GM19467 (cell line): ENCODE data around the gene LMTK2.

Source experiments
- ATAC-seq: cut with Tn5 transposase; IDR thresholded peaks from one replicate; pipeline ENCODE4 v1.9.1; 2021; ENCODE audit warnings: mild to moderate bottlenecking, moderate library complexity; ENCODE audit not compliant: unreplicated experiment

LMTK2 gene

DNA sequence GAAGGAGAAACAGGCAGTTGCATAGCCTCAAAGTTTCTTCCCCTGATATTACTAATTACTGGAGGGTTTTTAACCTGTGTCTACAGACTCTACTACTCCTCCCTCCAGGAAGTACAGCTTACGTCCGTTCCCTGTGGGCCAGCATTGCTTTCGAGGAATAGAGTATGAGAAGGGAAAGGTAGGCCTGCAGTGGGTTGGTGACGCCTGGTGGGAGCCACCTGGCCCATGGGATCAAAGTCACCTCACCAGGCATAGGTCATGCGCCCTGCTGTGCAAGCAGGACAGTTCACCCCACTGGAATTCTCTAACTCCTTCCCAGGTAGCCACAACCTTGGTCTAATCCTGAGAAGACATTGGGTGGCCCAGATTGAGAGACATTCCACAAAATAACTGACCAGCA, 29.8 kb downstream of the LMTK2 start:
- no peak for ATAC-seq

DNA sequence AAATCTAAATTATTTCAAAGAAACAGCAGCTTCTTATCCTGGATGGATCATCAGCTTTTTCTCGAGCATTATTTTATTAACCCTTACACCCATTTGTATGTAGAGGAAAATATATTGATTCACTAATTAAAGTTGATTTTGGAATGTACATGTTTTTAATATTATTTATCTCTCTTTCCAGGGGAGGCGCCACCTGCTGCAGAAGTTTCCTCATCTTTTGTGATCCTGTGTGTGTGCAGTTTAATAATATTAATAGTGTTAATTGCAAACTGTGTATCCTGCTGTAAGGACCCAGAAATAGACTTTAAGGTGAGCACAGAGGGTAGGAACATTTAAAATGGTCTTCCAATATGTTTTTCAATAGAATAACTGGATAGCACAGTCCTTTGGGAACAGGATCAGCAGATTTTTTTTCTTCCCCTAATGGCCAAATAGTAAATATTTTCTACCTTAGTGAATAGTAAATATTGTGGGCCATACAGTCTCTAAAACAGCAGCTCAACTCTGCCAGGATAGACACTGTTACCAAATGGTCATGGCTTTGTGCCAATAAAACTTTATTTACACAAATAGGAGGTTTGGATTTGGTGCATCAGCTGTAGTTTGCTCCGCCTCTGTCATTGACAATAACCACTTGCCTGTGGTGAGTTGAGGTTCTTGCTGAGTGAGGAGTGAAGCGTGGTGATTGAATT, 30.6 kb downstream of the LMTK2 start:
- no peak for ATAC-seq

DNA sequence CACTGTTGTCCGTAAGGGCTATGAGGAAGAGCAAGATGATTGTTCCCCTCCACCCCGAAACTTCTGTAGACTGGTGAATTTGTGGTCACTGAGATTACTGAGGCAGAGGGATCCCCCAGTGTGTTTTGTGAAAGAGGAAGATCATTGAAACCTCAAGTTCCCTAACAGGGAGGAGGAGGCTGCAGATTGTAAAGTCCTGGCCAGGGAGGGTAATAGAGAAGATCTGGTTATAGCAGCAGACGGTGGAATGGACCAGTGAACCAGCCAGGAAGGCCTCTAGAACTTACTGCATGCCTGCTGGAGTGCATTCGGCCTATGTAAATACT, 31.1 kb downstream of the LMTK2 start:
- peak; percentile 66 for ATAC-seq

DNA sequence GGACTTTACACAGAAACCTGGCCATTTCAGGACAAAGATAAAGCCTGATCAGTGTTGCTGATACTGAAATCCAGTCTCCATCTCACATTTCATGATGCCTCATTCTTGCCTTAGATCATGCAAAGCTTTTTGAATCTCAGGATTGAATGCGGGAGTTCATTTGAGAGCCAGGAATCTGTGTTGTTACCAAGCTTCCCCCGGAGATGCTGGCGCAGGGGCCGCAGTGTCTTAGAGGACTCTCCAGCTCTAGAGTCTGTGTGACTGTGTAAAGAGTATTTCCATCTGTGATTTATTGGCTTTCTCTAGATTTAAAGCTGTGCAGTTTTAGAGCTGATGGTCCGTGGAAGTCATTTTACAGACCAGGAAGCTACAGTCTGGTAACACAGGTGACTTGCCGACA, 32.0 kb downstream of the LMTK2 start:
- no peak for ATAC-seq

DNA sequence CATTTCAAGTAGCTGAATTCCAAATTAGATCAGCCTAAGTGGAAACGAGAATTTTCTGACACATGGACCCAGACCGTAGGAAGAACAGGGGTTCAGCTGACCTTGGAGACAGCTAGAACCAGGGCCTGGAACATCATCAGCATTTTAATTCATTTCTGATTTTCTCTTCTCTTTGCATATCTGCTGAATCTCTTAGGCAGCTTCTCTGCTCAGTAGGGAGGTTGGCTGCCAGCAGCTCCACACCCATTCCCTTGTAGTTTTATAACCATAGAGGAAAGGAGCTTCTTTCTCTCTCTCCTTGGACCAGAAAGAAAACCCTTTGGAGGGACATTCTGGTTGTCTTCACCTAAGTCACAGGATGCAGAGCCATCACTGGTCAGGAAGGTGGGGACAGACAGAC, 36.0 kb downstream of the LMTK2 start:
- ATAC-seq = no peak

DNA sequence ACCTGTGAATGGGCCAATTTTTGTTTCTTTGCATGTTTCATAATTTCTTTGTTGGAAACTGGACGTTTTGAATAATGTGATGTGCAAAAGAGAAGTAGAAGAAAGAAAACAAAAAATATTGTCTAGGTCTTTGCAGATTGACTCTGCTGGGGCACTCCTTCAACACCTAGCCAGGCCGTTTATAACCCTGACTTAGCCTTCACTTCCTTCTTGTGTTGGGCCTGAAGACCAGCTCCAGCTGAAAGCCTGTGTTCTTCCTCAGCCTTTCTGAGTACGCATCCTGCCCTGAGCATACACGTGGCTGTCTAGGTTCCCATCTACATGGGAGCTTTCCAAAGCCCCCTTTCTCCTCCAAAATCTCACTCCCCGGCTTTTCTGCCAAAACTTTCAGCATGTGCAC, 41.9 kb downstream of the LMTK2 start:
- ATAC-seq = no peak

DNA sequence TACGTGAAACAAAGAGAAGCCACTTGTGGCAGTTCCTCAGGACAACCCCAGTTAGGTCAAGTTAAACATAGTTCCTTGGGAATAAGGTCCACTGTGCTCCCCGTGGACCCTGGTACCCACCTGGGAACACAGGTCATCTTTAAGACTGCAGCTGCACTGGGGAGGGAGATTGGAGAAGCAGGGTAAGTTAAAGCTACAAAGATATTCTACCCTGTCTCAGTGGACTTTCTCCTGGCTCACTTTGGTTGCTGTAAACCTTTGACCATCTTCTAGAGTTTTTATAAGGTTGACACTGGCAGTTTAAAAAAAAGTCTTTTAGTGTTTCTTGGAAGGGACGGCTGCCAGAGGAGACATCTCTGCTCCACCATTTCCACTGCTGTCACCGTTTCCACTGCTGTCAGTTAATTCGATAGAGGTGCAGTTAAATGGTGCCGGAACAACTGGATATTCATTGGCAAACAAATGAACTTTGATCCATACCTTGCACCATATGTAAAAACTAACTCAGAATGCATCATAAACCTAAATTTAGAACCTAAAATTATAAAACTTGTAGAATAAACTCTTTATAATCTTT, 42.5 kb downstream of the LMTK2 start:
- ATAC-seq = no peak

DNA sequence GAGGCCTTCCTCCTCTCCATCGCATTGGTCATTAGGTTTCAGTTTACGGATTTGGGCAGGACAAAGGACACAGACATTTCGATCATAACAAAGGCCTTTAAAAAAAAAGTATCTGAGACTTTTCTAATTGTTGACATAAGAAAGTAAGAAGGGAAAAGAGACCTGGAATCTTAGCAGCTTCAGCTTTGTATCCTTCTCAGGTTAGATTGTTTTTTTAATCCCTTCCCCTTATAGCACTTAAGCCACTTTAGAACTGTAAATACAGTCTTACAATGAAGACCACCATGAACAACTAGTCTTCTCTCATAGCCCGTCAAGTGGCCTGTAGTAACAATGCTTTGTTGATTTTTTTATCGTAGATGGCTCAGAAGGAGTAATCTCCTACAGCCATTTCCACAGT, 45.2 kb downstream of the LMTK2 start:
- ATAC-seq = no peak

DNA sequence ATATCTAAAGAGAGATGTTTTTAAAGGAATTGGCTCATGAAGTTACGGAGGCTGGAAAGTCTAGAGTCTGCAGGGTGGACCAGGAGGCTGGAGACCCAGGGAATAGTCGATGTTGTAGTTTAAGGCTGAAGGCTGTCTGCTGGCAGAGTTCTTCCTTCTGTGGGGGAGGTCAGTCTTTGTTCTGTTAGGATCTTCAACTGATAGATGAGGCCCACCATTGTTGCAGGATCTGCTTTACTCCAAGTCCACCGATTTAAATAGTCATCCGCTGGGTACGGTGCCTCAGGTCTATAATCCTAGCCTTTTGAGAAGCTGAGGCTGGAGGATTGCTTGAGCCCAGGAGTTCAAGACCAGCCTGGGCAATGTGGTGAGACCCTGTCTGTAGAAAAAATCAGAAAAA, 50.0 kb downstream of the LMTK2 start:
- ATAC-seq = no peak

DNA sequence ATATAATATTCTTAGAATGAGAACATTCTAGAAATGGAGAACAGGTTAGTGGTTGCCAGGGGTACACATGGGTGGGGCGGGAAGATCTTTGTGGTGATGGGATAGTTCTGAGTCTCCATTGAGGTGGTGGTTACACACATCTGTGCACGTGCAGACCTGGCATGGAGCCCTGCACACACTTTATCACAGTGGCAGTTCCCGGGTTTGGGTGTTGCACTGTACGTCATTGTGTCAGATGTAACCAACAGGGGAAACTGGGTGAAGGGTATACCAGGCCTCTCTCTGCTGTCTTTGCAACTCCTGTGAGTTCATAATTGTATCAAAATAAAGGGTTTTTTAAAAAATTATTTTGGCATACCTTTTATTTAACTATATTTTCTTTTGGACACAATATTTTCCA, 51.1 kb downstream of the LMTK2 start:
- no peak for ATAC-seq

DNA sequence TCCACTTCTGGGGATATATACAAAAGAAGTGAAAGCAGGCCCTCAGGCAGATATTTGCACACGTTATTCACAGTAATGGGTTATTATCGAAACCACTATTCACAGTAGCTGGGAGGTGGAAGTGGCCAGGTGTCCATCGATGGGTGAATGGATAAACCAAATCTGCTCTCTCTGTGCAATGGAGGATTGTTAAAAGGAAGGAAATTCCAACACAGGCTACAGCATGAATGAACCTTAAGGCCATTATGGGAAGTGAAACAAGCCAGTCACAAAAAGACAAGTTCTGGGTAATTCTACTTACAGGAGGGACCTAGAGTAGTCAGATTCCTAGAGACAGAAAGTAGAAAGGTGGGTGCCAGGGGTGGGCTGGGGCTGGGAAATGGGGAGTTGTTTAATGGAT, 56.1 kb downstream of the LMTK2 start:
- ATAC-seq = no peak

DNA sequence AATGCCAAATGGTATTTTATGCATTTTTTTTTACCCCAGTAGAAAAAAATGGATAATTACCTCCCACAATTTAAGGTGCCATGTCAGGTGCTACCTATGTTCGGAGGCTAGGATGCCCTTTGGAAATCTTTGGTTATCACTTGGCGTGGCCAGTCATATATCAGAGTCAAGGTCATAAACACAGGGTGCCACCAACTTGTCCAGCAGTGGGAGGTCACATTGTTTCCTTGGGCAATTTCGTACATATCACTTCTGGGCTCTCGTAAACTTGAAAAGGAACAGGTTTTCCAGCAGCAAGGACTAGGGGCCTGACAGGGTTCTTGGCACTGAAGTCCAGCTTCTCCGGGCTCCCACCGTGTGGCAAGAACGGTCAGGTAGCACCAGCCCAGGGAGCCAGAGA, 56.6 kb downstream of the LMTK2 start:
- ATAC-seq = no peak

DNA sequence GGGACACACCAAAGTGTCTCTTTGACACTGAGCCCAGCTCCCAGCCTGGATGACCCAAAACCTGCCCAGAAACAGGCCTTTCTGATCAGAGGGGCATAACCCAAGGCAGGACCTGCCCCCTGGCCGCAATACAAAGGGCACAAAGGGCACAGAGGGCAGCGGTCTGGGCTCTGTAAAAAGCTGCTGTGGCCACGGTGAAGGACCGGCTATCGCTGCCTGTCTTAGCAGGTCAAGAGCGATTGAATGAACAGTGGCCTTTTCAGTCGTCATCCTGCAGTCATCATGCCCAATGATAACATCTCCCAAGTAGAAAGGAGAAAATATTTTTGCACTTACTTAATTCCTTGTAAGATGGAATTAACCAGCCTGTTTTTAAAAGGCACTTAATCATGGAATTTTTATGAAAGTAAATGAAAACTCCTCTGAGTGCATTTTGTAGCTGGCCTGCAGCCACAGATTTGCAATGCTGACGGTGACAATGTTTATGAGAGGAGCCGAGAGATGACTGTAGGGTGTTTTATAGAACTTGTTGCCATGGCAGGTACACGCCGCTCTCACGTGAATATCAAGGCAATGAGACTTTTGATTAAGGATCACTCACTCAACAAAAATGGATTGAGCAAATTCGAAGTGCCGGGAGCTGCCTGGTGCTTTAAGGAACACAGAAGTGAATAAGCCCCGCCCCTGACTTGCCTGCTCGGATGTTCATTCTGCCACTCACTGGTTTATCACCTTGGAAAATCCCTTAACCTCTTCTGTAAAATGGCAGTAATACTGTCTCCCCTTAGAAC, 57.2 kb downstream of the LMTK2 start:
- no peak for ATAC-seq

DNA sequence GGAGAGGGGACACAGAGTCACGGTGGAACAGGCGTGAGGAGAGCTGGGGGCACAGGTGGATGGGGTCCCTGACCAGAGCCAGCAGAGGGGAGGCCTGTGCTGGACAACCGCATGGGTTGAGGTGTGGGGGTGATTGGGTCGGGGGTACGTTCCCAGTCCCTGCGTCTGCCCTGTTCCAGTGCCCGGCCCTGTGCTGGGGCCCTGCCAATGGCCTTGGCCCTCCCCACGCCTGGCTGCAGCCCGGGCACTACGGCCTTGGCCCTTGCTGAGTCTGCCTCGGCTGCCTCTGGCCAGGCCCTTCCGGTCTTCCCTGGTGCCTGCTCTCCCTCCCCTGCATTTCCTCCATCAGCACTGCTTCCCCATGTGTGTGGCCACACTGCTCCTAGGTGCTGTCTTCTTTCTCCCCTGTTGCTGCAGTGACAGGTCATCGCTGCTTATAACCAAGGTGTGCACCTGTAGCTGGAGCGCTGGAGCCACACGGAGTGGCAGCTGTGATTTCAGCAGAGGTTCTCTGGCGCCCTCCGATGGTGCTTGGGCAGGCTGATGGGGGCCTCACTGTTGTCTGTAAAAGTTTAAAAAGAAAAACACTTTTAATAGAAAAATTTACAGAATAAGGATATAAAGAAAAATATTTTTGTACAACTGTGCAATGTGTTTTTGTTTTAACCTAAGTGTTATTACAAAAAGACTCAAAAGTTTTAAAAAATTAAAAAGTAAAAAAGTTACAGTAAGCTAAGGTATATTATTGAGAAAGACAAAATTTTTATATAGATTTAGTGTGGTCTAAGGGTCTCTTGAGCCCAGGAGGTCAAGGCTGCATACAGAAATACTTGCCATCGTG, 59.4 kb downstream of the LMTK2 start:
- peak; percentile 47 for ATAC-seq

DNA sequence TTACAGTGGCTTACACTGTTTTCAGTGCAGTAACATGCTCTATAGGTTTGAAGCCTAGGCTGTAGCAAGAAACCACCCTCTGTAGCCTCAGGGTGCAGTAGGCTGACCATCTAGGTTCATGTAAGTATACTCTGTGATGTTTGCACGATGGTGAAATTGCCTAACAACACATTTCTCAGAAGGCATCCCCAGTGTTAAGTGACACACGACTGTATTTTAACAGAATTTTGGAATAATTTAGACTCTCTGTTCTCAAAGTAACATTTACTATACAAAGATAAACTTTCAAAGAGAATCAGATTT, 60.0 kb downstream of the LMTK2 start:
- ATAC-seq = no peak

DNA sequence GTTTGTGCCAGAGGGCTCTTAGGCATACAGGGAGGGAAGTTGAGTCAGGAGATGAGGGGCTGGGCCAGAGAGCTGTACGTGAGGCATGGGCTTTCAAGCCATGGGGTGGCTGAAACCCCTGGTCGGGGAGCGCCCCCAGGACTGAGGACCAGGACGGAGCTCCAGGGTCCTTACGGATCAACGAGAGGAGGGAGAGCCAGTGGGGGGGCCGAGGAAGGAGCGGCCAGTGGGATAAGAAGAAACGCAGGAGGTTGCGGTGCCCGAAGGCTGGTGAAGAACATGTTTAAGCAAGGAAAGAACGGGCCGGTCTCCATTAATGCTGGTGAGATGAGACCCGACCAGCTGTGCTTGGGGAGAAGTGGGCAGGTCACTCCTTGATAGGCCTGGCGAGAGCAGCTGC, 61.0 kb downstream of the LMTK2 start:
- no peak for ATAC-seq

DNA sequence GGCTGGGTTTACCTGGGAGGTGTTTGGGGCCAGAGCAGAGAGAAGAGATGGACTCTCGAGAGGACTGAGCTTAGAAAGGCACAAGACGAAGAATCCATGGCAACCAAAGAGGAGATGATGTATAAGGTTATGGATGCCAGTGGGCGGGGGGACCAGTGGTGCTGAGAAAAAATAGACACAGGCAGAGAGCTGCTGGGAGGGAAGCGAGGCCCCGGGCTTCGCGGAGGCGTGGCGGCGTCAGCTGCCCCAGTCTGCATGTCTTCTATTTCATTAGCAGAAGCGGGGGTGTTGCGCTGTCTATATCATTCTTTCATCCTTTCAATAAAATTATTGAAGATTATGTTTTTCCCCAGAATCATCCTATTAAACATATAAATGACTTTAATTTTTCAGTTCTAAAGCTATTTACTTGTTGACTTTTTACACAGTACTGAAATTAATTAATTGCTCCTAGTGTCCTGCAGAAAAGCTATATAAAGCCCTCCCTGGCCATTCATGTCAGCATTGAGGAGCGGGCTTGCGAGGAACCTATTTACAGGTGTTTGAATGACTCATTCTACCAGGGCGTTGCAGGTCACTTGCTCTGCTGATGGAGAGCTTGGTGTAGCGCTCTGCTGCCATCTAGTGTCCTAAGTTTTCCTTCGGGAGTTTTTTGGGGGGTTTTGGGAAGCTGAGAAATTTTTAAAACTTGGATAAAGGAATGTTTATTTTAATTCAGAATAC, 61.7 kb downstream of the LMTK2 start:
- ATAC-seq = peak; percentile 59

DNA sequence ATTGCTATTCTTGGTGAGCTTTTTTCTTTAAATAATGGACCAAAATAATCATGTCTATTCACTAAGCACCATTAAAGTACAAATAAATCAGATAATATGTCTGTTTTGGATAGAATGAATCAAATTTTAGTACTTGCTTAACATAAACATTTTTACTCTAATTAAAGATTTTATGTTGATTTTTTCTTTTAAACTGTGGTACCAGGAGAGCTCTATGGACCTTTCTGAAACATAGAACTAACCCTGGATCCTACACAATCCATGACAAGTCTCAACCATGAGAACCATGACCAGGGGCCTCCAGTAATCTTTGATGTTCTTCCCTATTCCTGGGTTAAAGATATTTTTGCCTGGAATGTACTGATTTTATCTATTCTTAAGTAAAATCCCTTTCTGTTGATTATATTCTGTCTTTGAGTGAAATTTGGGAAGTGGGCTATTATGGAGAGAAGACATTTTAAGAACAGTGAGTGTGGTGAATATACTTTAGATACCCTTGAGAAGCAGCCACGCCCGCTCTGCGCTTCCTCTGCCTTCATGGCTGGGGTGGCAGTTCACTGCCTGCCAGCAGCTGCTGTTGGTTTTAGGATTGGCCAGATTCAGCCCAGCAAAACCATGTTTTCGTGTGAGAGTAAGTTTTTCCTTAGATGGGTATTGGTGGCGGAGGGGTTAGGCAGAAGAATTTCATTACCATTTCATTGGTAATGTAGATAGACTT, 62.4 kb downstream of the LMTK2 start:
- no peak for ATAC-seq

DNA sequence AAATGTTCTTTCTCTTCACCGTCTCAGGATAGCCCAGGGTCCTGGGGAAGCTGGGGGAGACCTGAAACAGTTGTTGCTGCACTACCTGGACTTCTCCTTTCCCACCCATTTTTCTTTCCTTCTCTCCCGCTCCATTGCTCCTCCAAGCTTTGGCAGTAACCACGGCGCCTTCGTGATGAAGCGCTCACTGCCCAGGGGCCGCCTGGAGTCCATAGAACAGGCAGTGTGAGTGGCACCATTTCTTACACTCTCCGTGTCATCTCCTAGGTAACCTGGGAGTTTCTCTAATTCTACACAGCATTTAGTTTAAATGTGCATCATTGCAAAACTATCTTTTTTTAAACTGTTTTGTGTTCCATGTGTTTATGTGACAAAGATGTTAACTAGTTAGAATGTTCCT, 64.3 kb downstream of the LMTK2 start:
- ATAC-seq = no peak

DNA sequence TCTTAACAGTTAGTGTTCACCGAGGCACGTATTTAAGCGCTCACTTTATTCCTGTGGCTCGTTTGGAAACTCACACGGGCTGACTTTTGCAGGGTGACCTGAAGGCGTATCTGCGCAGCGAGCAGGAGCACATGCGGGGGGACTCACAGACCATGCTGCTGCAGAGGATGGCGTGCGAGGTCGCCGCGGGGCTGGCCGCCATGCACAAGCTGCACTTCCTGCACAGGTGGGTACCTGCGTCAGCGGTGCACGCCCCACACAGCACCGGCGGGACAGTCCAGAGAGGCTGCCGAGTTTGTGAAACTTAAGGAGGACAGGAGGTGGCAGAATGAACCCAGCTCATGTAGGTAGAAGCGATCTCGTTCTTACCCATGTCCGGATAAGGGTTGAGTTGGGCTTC, 64.8 kb downstream of the LMTK2 start:
- ATAC-seq = no peak
